ENCODE data around the gene DIO3.

DNA sequence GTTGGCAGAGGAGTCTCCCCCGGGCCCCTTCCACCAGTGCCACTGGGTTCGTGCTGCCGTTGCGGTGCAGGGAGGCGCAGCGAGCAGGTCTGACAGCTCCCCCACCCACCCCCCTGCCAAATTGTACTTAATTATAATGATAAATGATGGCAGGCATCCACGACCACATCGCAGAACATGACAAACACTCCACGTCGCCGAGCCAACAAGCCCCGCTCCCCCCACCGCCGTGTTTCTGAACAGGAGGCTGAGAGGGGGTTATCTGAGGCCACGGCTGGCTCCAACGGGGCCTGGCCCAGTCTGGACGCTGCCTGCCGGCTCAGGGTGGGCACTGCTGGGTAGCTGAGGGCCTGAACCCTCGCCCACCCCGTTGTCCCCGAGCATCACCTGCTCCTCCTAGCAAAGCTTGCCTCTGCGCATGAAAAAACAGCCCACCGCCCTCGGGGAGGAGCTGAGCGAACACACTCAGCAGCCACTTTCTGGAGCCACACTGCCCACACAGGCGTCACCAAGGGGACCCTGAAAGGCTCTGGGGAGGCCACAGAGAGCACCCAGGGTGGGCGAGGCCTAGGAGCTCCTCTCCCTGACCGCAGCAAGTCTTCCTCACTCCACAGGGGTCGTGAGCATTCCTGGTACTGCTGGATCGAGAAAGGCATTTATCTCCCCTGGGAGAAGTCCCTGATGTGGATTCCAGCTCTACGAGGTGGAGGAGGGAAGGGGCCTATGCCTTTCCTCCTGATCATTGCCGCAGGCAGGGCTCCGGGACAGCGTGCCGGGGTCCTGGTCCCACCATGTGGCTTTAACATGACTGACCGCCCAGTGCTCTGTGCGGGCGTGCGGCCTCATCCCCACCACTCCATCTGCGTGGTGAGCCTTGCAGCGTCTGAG lies 35.4 kb upstream of the DIO3 start:
- TF ChIP-seq CTCF (IDR thresholded peaks at IDR 0.05; ENCODE audit: insufficient read depth, low read length) (no peak), POLR2AphosphoS5 (IDR thresholded peaks at IDR 0.05; ENCODE audit: low read depth) (no peak), REST (IDR thresholded peaks at IDR 0.05; ENCODE audit: insufficient replicate concordance, low read depth) (no peak), GABPA (IDR thresholded peaks at IDR 0.05; ENCODE audit: low read depth) (no peak), SPI1 (IDR thresholded peaks at IDR 0.05; ENCODE audit: borderline replicate concordance, low read depth) (no peak)
